ENCODE results near the gene C4B.
"Not testable (repeated sequence)": the region's sequence is repeated elsewhere in the genome, so short reads cannot be mapped to it uniquely, and the experiment has no call there.

GRCh38 chr6:32039321-32040274, 25.0 kb downstream of the C4B start:
- not testable (repeated sequence) for TF ChIP-seq CTCF (IDR thresholded peaks at IDR 0.05; ENCODE audit: extremely low read depth in 1 of 2, insufficient read depth in 1 of 2, low read depth in 1 of 2, low read length in 2 of 2); EZH2 (IDR thresholded peaks at IDR 0.05; ENCODE audit: borderline replicate concordance, low read depth, low read length, severe bottlenecking); POLR2A (IDR thresholded peaks at IDR 0.05; ENCODE audit: low read depth, low read length)
